ENCODE results near the gene MCEE.

- TF ChIP-seq CTCF (IDR thresholded peaks at IDR 0.05) (peak in 3 of 4 experiments; percentile 39 to 60 (median 44)), POLR2A (IDR thresholded peaks at IDR 0.05) (no peak)
Measured at GRCh38 chr2:71157124-71157793, 27.2 kb upstream of the MCEE start.

Data from gastroesophageal sphincter (tissue), 3 donors.